Measurements from ENCODE around the gene TTLL3. TPM values are rescaled to one million over a fixed set of nuclear protein-coding genes. Genes with fewer than 3 reads are reported as not detected.
A peak's percentile ranks its signal among the peaks of the same experiment; 100 is the strongest.
"Not testable (repeated sequence)": the region's sequence is repeated elsewhere in the genome, so short reads cannot be mapped to it uniquely, and the experiment has no call there.

The TTLL3 gene, protein sequence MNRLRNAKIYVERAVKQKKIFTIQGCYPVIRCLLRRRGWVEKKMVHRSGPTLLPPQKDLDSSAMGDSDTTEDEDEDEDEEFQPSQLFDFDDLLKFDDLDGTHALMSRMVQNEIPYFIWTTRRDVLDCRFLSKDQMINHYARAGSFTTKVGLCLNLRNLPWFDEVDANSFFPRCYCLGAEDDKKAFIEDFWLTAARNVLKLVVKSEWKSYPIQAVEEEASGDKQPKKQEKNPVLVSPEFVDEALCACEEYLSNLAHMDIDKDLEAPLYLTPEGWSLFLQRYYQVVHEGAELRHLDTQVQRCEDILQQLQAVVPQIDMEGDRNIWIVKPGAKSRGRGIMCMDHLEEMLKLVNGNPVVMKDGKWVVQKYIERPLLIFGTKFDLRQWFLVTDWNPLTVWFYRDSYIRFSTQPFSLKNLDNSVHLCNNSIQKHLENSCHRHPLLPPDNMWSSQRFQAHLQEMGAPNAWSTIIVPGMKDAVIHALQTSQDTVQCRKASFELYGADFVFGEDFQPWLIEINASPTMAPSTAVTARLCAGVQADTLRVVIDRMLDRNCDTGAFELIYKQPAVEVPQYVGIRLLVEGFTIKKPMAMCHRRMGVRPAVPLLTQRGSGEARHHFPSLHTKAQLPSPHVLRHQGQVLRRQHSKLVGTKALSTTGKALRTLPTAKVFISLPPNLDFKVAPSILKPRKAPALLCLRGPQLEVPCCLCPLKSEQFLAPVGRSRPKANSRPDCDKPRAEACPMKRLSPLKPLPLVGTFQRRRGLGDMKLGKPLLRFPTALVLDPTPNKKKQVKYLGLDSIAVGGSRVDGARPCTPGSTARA
- total RNA-seq = 16.5 TPM

DNA sequence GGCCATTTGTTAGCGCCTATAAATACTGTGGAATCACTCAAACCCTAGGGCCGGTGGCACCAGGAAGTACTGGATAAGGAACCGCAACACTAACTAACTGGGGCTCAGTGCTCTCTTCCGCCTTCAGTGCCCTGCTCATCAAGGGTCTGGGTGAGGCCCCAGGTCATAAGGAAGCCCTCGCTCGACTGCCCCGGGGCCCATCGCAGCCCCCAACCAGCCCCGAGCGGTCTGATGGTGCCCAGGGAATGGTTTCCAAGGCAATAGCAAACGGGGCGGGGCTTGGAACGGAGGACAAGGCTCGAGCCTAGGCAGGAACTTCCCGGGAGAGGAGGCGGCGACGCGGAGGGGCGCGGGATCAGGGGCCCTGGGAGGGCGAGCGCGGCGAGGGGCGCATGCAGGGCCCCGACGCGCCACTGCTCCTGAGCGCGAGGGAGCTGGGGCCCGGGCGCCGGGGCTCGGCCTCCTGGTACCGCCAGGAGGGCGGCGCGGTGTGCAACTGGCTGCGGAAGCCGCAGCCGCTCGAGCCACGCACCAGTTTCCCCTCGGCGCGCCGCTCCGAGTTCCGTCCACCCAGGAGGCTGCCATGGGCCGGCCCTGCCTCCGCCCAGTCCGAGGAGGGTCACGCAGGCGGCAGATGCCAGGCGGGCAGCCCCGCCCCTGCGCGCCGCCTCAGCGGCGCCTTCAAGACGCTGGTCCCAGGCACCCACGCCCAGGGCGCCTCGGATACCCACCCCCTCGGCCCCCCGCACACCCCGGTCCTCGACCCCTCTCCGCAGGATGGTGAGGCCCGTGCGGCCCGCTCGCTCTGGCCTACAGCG is at the start of gene TTLL3:
TSS of gene TTLL3 (plus strand) at position 648 of the 818 bp plus-strand sequence. CDS start 400 bp downstream, outside the sequence.
- peak; percentile 40 for DNase-seq

DNA sequence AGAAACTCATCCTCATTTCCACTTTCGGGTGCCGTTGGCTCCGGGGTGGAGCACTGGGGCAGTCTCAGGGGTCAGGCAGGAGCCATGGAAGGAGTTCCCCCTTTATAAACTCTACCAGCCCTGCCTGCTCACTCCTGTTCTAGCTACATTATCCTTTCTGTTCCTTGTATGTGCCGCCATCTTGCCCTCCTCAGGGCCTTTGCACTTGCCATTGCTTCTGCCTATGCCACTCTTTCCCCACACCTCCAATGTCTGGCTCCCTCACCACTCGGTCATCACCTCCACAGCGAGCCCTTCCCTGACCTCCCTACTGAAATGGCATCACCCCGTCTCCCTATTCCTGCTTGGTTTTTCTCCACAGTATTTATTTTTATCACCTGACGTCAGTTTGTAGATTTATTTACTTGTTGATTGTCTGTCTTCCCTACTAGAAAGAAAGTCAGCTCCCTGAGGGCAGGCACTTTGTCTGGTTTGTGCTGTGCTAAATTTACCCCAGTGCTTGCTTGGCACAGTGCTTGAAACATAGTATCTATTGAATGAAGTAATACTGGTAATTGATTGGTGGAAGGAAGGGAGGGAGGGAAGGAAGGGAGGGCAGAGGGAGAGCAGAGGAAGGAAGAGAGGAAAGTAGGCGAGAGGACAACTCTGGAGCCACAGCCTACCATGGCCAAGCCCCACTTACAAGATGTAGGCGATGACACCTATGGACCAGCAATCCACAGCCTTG is 49.1 kb upstream of the TTLL3 start:
- DNase-seq = no peak

DNA sequence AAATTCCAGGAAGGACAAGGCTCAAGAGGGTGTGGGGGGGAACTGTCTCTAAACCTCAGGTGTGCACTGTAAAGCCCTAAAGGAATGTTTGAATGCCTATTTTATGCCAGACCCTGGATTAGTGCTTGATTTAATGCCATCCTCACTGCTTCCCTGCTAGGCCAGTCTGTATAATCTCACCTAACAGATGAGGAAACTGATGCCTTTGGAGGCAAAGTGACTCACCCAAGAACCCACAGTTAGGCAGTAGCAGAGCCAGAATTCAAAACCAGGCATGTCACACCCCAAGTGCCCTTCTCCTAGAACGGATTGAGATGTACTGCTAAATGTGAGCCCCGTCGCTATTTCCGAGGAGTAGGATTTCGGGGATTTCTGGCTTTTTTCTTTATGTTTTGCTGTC is 48.1 kb upstream of the TTLL3 start:
- no peak for DNase-seq

DNA sequence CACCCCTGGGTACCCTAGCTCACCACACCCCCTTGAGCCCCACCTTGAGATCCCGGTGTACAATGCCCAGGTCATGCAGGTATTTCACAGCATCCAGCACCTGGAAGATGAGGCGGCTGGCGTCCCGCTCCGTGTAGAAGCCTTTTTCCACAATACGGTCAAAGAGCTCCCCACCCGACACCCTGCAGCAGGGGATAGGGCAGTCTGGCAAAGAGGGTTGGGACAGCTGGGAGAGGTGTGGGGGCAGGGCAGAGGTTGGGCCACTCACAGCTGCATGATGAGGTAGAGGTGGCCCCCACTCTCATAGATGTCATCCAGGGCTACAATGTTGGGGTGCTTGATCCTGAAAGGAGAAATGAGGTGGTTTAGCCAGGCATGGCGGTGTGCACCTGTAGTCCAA is 47.2 kb upstream of the TTLL3 start:
- no peak for DNase-seq

DNA sequence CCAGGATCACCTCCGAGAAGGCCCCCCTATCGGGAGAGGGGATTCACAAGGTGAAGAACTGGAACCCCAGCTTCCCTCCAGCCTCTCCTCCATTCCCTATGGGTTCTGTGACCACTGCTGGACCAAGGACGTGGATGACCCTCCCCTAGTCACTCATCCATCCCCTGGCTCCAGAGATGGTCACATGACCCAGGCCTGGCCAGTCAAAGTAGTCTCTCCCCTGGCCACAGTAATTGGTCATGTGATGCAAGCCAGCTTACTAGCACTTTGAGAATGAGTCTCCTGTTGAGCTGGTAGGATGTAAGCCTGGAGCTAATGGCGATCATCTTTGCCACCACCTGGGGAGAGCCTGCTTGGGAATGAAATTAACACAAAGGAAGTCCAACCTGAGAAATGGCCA is 44.2 kb upstream of the TTLL3 start:
- DNase-seq = no peak

DNA sequence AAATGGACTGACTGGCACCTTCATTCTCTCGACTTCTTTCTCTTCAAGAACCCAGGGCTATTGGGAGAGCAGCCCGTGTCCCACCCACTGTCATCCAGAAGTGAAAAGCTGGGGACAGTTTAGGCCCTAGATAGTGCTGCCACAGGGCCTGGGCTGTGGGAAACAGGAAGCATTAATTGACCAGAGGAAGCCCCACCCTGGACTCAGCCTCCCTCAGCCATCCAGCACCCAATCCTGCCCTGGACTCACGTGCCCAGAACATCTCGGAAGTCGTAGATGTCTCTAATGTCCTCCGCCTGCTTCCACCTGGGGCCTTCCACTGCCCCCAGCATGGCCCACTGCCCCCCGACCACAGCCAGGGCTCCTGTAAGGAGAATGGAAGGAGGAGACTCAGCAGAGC is 42.6 kb upstream of the TTLL3 start:
- no peak for DNase-seq

DNA sequence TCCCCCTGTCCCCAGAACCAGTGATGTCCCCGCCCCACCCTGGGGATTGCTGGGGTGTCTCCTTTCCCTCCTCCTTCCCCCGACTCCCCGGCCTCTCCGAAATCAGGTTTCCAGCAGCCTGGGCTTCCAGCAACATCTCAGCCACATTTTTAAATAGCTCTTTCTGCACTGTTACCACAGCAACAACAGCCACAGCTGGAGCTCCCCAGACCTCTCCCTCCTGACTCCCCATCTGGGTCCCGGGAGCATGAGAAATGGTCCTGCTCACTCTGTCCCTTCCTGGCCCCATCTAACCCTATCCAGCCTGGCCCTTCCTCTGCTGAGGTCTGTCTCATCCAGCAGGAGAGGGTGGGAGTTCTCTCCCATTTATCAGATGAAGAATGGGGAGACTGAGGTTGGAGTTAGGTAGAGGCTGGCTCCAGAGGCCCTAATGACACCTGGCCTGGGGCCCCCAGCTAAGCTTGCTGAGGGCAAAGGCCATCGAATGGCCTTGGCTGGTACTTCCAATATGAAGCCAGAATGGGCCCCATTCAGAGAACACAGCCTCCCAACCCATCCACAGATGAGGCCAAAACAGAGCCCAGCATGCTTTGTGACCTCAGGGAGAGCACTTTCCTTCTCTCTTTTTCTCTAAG is 41.8 kb upstream of the TTLL3 start:
- no peak for DNase-seq

DNA sequence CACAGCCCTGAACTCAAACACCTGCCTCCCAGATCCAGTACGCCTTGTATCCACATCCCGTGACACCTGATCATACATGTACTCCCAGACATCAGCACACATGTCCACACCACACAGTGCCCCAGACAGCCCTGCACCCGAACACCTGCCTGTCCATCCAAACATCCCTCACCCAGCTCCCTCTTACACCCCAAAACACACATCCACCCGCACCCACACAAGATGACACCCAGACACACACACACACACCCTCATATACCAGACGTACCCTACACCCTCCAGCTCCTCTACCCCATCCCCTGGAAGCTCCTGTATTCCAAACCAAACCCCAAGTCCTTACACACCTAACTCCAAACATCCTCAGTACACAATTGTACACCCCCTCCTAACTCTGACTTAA is 41.0 kb upstream of the TTLL3 start:
- no peak for DNase-seq

DNA sequence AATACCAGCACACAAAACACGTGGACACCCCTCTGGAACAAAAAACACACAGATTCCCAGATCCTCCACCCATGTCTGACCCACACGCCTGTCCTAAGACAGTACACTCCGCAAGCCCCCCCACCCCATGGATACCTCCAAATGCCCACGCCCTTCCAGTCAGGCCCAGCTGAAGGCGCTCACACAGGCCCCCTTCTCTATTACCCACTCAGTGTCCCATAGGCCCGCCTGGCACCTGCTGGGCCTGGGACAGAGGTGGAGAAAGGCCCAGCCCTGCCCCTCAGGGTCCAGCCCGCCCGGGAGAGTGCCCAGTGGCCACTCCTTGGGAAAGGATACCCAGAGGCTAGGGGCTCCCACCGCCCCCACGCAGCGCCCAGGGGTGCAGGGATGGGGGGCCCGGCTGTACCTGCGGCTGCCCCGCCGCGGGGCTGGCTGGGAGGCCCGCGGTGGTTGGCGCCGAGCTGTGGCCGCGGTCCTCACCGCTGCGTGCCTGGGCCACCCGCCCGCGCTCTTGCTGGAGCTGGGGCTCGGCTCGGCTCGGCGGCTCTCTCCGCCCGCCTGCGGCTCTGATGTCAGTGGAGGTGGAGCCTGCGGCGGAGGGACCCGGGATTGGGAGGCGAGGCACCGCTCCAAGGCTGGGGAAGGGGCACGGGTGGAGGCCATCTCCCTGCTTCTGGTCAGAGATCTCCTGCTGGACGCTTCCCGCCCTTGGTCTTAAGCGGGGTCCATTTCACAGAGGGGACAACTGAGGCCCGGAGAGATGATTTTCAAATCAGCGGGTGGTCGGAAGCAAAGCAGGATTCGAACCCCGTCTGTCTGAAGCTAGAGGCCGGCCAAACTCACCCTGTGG is 40.4 kb upstream of the TTLL3 start, which contains the start of gene CAMK1:
TSS of gene CAMK1 (minus strand) at position 522 of the 850 bp plus-strand sequence. CDS start 2,198 bp downstream, outside the sequence.
- DNase-seq = peak; percentile 70

DNA sequence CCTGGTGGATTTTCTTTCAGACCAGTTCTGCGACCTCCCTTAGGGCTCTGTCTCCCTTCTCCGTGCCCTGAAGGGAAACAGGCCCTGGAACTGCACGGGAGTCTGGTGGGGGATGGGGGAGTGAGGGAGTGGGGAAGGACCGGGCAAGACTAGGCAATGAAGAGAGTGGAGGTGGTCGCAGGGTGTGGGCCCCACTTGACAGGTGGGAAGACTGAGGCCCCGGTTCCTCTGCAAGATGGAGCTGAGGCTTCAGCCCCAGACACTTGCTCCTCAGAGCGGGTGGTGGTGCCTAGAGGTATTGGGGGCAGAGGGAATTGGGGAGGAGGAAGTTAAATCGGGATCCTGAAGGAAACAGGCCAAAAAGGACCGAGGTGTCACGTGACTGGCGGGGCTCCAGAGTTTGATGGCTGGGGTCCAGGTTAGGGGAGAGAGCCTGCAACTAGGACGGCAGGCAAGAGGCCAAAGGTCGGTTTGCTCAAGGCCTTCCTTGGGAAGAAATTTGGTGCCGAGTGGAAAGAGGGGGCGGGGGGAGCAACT is 39.7 kb upstream of the TTLL3 start:
- DNase-seq = no peak

DNA sequence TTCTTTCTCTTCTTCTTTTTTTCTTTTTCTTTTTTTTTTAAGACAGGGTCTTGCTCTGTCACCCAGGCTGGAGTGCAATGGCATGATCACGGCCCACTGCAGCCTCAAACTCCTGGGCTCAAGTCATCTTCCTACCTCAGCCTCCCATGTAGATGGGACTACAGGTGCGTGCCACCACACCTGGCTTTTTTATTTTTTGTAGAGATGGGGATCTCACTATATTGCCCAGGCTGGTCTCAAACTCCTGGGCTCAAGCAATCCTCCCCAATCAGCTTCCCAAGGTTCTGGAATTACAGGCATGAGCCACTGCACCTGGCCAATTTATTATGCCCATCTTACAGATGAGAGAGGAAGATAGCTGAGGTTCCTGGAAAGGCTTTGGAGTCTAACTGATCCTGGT is 39.1 kb upstream of the TTLL3 start:
- not testable (repeated sequence) for DNase-seq

DNA sequence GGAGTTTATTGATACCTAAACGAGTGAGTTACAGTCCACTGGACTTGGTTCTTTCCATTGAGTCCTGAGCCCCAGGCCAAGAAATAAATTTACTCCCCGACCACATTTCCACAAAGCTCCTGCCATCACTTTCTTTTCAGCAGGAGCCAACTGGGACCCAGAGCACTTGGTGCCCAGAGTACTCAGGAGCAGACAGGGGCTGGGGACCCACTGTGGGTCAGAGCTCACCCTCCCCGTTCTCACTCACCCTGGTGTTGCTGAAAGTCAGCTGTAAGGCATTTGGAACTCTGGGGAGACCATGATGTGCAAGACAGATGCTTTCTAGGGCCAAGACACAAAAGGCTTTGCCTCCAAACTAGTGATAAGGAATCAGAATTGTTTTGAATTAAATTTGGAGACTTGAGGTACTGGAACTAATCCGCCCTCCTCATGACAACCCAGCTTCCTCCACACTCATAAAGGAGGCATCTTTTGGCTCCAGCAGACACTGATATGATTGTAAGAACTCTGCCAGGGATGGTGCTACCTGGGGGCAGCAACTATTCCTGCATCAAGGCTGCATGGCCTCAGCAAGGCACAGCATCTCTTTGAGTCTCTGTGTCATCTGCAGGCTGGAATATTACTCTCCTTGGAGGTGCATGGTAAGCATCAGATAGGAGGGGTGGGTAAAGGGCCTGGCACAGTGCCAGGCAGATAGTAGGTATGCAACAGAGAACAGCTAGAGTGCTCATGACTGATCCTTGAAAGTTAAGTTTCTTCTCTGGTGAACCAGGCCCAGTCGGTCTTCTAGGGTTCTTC is 33.0 kb upstream of the TTLL3 start:
- no peak for DNase-seq

DNA sequence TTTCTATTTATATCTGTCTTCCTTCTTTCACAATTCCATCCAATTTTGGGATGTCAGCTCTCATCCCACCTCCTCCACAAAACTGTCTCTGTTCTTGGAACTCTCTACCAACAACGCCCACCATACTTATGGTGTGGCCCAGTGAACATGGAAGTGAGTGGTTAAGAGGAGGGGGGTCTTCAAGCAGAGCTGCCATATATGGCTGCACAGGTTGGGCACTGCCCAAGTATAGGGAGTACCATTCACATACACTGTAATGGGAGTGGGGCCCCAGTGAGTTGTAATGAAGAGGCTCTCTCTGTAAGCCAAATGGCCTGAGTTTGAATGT is 32.4 kb upstream of the TTLL3 start:
- peak; percentile 32 for DNase-seq

DNA sequence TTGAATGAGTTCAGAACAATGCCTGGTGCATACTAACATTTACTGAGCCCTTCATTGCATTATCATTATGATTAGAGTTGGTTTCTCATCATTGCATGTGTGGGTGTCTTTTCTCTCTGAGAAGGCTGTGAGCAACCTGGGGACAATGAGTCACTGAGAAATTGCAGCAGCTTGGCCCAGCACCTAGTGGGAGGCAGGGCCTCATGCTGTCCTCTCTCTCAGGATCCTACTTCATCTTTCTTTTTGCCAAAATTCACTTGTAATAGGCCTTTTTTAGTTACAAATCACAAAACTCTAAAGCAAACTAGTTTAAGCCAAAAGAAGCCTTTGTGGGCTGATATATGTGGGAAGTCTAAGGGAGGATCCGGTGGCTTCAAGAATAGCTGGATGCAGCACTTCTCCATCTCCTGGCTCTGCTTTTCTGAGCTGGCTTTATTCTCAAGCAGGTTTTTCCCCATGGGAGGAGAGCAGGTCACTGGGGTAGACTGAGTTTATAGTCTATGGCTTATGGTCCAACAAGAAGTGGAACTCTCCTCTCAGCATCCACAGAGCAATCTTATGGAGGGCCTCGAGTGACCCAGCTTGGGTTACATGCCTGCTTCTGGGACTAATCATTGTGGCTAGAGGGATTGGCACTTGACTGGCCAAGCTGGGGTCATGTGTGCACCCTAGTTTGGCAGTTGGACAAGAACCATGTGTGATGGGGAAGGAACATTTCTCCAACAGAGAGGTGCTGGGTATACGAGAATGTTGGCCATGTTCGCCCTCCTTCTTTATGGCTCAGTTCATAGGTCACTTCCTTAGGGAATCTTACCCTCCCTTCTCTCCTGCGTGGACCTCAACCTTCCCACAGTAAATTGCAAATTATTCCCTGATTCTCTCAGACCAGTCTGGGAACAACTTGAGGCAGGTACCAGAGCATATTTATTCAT is 31.7 kb upstream of the TTLL3 start:
- DNase-seq = peak; percentile 62

DNA sequence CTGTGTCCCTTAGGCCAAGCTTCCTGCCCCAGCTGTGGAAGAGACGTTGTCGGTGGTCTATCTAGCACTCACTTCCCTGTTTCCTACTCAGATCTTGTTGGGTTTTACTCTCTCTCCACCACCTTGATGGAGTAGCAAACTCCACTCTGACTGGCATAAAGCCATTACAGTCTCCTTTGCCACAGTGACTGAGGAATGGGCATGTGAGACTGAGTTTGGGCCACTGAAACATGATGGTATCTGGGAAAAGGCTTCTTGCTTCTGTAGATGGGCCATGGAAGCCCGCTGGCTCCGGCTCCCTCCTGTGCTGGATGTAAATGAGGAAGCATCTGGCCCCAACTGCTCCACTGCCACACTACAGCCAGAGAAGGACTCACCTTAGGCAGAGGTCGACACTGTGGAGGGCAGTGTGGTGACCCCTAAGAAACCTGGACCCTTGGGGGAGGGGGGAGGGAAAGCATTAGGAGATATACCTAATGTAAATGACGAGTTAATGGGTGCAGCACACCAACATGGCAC is 30.9 kb upstream of the TTLL3 start:
- DNase-seq = no peak

DNA sequence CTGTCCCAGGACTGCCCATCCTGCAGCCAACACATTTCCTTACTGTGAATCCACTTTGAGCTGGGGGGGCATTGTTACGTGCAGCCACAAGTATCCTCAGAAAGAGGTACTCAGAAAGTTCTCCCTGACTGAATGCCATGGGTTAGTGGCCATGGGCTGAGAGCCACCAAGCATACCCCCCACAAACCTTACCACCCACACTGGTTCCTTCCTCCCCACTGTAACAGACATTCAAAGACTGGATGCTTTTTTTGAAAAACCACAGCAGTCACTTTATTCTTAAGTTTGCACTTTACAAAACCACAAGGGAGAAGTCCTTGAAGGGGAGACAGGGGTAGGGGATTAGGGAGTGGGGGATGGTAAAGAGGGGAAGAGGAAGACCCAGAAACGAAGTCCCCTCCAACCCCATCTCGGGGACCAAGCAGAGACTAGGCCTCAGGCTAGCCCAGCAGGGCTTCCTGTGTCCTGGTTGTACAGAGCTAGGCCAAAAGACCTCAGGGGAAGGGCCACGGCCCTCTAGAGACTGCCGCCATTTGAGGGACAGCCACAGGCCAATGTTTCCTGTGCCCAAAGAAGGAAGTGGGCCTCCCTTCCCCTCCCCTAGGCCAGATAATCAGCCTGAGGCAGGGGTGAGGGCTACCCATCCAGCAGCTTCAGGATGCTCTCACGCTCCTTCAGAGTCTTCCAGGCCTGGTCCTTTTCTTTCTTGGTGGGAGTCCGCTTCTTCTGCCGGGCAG is 30.2 kb upstream of the TTLL3 start:
- DNase-seq = no peak

DNA sequence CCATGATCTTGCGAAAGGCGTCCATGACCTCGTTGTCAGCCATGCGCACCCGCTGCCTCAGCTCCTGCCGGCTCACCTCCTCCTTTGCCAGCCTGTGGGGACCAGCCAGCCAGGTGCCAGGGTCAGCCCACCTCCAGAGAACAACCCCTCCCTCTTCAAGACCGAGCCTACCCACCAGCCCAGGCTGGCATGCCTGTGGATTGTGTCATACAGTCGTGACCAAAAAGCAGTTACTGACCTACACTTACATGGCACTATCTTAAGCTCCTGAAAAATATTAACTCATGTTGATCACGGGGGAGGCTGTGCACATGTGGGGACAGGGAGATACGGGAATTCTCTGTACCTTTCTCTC is 29.6 kb upstream of the TTLL3 start:
- no peak for DNase-seq
